ENCODE data around the gene ABCB8. TPM values are rescaled to one million over a fixed set of nuclear protein-coding genes. Genes with fewer than 3 reads are reported as not detected.

Gene ABCB8
- total RNA-seq, 5 donors from 2014 or later (not counting 1 experiment from before 2014, with no cell fraction given), result 72.4 to 83.0 (median 74.8) TPM

DNA sequence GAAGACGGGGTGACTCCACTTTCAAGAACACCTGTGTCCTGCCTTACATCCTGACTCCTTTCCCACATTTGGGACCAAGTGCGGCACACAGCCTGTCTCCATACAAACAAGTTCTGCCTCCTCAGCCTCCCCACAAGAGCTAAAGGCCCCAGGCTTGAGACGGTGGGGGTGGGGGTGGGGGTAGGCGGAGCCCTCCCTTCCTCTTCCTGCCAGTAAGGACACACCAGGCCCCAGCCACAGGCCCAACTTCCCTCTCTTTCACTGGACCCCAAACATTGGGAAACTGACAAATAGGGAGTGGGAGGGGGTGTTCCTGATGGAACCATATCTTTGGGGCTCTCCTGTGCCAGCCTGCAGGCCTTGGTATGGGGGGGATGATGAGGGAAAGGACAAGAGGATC, 24.8 kb downstream of the ABCB8 start:
- peaks cover 0 to 4% of the 10 kb centered on the region in 2 donors for H3K27me3 Mint-ChIP-seq
- H3K9me3 ChIP-seq, result no peaks in the 10 kb centered on the region
- H3K4me1 ChIP-seq (ENCODE audit: control insufficient read depth in 1 of 2, extremely low read depth in 1 of 2, insufficient read depth in 2 of 2, low read length in 2 of 2), result peaks cover 10 to 37% of the 10 kb centered on the region in 2 experiments
- no peak overlapping the region for H3K4me3 ChIP-seq (ENCODE audit: control insufficient read depth in 1 of 2, extremely low read depth in 1 of 2, low read length in 1 of 2)
- no peaks in the 10 kb centered on the region for H3K9me3 Mint-ChIP-seq
- no peaks in the 10 kb centered on the region for H3K36me3 ChIP-seq (ENCODE audit: control insufficient read depth in 2 of 2, extremely low read depth in 1 of 2, insufficient read depth in 1 of 2, low read length in 1 of 2)
- no peak overlapping the region for H3K27ac Mint-ChIP-seq
- ATAC-seq (replicated peaks in 1 of 4) (no peak), DNase-seq (no peak)
- POLR2A ChIA-PET, result interaction anchor here in 1 of 2 donors (0.5 to 0.6 kb wide), 2 partner anchors 24 to 176 kb away, joined by 4 to 5 read pairs; no protein-coding TSS in a partner anchor
- H3K27me3 ChIP-seq (replicated peaks in 1 of 2; ENCODE audit: control insufficient read depth in 2 of 2, extremely low read depth in 1 of 2, insufficient read depth in 2 of 2, low read length in 1 of 2), result peaks cover 0 to 21% of the 10 kb centered on the region in 2 experiments
- no CpG with 5 or more reads among the region's 4 CpGs for WGBS (ENCODE audit: insufficient coverage)
- H3K36me3 Mint-ChIP-seq, result peaks cover 8% of the 10 kb centered on the region
- H3K4me3 Mint-ChIP-seq, result no peak overlapping the region
- peaks cover 20 to 26% (median 24%) of the 10 kb centered on the region in 3 donors for H3K4me1 Mint-ChIP-seq
- CTCF ChIA-PET, result interaction anchor here in 1 of 2 donors (0.7 kb wide), 1 partner anchor 71 kb away, joined by 3 read pairs; no protein-coding TSS in a partner anchor
- H3K27ac ChIP-seq (ENCODE audit: low read length), result no peak overlapping the region

GRCh38 chr7:151053751-151054150, 25.5 kb downstream of the ABCB8 start:
- Histone ChIP-seq H3K27me3 (replicated peaks in 1 of 2; ENCODE audit: control insufficient read depth in 2 of 2, extremely low read depth in 1 of 2, insufficient read depth in 2 of 2, low read length in 1 of 2) (peaks cover 0 to 21% of the 10 kb centered on the region in 2 experiments), H3K9me3 (no peaks in the 10 kb centered on the region), H3K36me3 (ENCODE audit: control insufficient read depth in 2 of 2, extremely low read depth in 1 of 2, insufficient read depth in 1 of 2, low read length in 1 of 2) (no peaks in the 10 kb centered on the region), H3K4me1 (ENCODE audit: control insufficient read depth in 1 of 2, extremely low read depth in 1 of 2, insufficient read depth in 2 of 2, low read length in 2 of 2) (peaks cover 16 to 43% of the 10 kb centered on the region in 2 experiments), H3K27ac (ENCODE audit: low read length) (no peak overlapping the region), H3K4me3 (ENCODE audit: control insufficient read depth in 1 of 2, extremely low read depth in 1 of 2, low read length in 1 of 2) (no peak overlapping the region)
- Mint-ChIP-seq H3K4me3 (no peak overlapping the region), H3K27me3 (peaks cover 0 to 4% of the 10 kb centered on the region in 2 donors), H3K9me3 (no peaks in the 10 kb centered on the region), H3K27ac (no peak overlapping the region), H3K36me3 (peaks cover 8% of the 10 kb centered on the region), H3K4me1 (peaks cover 23 to 30% (median 30%) of the 10 kb centered on the region in 3 donors)
- CTCF ChIA-PET, result no interaction called here
- POLR2A ChIA-PET, result no interaction called here
- DNase-seq (no peak), ATAC-seq (replicated peaks in 1 of 4) (no peak)
- 100% methylated on average over 2 of the region's 8 CpGs for WGBS (ENCODE audit: insufficient coverage)

- 100% methylated on average over 2 of the region's 6 CpGs for WGBS (ENCODE audit: insufficient coverage)
- Mint-ChIP-seq H3K36me3 (peaks cover 8% of the 10 kb centered on the region), H3K9me3 (no peaks in the 10 kb centered on the region), H3K27me3 (peaks cover 0 to 4% of the 10 kb centered on the region in 2 donors), H3K4me3 (peak overlapping the region; percentile 90), H3K27ac (no peak overlapping the region), H3K4me1 (peaks cover 33 to 47% (median 46%) of the 10 kb centered on the region in 3 donors)
- DNase-seq, result no peak
- ChIA-PET CTCF (no interaction called here), POLR2A (interaction anchor here in 1 of 2 donors (0.6 kb wide), 1 partner anchor 21 kb away, joined by 4 read pairs; no protein-coding TSS in a partner anchor)
- no peaks in the 10 kb centered on the region for H3K36me3 ChIP-seq (ENCODE audit: control insufficient read depth in 2 of 2, extremely low read depth in 1 of 2, insufficient read depth in 1 of 2, low read length in 1 of 2)
- H3K9me3 ChIP-seq, result no peaks in the 10 kb centered on the region
- ATAC-seq (replicated peaks in 1 of 4), result no peak
- no peak overlapping the region for H3K4me3 ChIP-seq (ENCODE audit: control insufficient read depth in 1 of 2, extremely low read depth in 1 of 2, low read length in 1 of 2)
- H3K4me1 ChIP-seq (ENCODE audit: control insufficient read depth in 1 of 2, extremely low read depth in 1 of 2, insufficient read depth in 2 of 2, low read length in 2 of 2), result peaks cover 28 to 56% of the 10 kb centered on the region in 2 experiments
- peaks cover 0 to 10% of the 10 kb centered on the region in 2 experiments for H3K27me3 ChIP-seq (replicated peaks in 1 of 2; ENCODE audit: control insufficient read depth in 2 of 2, extremely low read depth in 1 of 2, insufficient read depth in 2 of 2, low read length in 1 of 2)
- H3K27ac ChIP-seq (ENCODE audit: low read length), result no peak overlapping the region
Measured at GRCh38 chr7:151056283-151056665, 28.0 kb downstream of the ABCB8 start.

DNA sequence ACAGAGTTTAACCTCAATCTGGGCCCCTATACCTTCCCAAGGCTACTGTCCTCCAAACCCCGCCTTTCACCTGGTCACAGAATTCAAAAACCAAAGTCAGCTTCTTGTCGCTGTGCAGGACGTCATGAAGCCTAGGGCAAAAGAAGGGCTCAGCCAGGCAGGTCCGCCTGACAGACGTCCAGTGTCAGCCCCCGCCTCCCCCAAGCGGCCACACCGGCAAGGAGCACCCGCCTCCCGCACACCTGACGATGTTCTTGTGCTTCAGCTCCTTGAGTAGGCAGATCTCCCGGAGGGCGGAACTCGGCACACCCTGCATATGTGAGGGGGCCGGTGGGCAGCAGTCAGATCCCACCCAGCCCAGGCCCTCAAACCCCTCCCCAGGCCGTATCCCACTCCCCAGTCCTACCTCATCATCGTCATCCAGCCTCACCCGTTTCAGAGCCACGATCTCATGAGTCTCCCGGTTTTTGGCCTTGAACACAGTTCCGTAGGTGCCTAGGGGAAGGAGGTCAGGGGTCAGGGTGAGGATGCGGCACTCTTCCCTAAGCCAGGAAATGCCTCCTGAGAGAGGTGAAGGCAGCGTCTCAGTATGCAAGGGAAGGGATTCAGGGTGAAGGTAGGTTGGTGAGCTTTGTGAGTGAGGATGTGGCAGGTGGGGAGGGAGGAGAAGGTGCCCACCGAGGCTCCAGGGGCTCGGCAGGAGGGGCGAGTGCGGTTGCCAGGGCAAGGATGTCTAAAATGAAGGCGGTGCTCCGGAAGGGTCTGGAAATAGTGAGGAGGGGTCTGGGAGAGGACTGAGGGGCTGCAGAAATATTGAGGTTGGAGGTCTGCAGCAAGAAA, 28.6 kb downstream of the ABCB8 start:
- H3K27me3 ChIP-seq (replicated peaks in 1 of 2; ENCODE audit: control insufficient read depth in 2 of 2, extremely low read depth in 1 of 2, insufficient read depth in 2 of 2, low read length in 1 of 2), result peaks cover 0 to 6% of the 10 kb centered on the region in 2 experiments
- no peak for DNase-seq
- H3K4me3 Mint-ChIP-seq, result peak overlapping the region; percentile 90
- peak overlapping the region; percentile 85 to 88 for H3K4me3 ChIP-seq (ENCODE audit: control insufficient read depth in 1 of 2, extremely low read depth in 1 of 2, low read length in 1 of 2)
- POLR2A ChIA-PET, result no interaction called here
- H3K27me3 Mint-ChIP-seq, result peaks cover 0 to 4% of the 10 kb centered on the region in 2 donors
- H3K36me3 ChIP-seq (ENCODE audit: control insufficient read depth in 2 of 2, extremely low read depth in 1 of 2, insufficient read depth in 1 of 2, low read length in 1 of 2), result no peaks in the 10 kb centered on the region
- peak overlapping the region in 1 of 2 donors; percentile 95 for H3K27ac Mint-ChIP-seq
- no peaks in the 10 kb centered on the region for H3K9me3 ChIP-seq
- CTCF ChIA-PET, result no interaction called here
- no peak overlapping the region for H3K27ac ChIP-seq (ENCODE audit: low read length)
- peaks cover 28 to 56% of the 10 kb centered on the region in 2 experiments for H3K4me1 ChIP-seq (ENCODE audit: control insufficient read depth in 1 of 2, extremely low read depth in 1 of 2, insufficient read depth in 2 of 2, low read length in 2 of 2)
- peaks cover 39 to 53% (median 49%) of the 10 kb centered on the region in 3 donors for H3K4me1 Mint-ChIP-seq
- no peaks in the 10 kb centered on the region for H3K9me3 Mint-ChIP-seq
- peaks cover 8% of the 10 kb centered on the region for H3K36me3 Mint-ChIP-seq
- 66% methylated on average over 20 of the region's 29 CpGs for WGBS (ENCODE audit: insufficient coverage)
- no peak for ATAC-seq (replicated peaks in 1 of 4)

DNA sequence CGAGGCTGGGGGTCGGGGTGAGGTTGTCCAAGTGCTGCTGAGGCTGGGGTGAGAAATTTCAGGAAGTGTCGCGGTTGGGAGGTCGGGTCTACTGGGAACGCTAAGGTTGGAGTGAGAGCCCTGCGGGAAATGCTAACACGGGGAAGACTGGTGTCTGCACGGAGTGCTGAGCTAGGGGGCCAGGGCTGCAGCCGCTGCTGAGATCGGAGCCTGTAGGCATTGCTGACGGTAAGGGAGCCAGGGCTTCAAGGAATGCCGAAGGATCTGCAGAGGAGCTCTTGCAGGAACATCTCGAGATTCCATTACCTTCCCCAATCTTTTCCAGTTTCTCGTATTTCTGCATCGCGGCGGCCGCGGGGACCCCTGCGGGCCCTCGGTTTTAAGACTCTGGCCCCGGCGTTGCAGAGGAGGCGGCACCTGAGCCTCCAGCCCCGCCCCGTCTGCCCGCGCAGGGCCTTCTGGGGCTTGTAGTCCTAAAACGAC, 29.3 kb downstream of the ABCB8 start, which contains the start of gene CDK5:
TSS of gene CDK5 (minus strand) at position 392 of the 483 bp plus-strand sequence. CDS start at position 343, 49 bp downstream.
- Mint-ChIP-seq H3K36me3 (peaks cover 8% of the 10 kb centered on the region), H3K9me3 (no peaks in the 10 kb centered on the region), H3K4me3 (peak within 1 kb of the TSS; percentile 90), H3K4me1 (peaks cover 38 to 51% (median 48%) of the 10 kb centered on the region in 3 donors), H3K27ac (peak within 1 kb of the TSS; percentile 95 to 96), H3K27me3 (peaks cover 0 to 3% of the 10 kb centered on the region in 2 donors)
- peak within 1 kb of the TSS; percentile 94 for H3K27ac ChIP-seq (ENCODE audit: low read length)
- ChIA-PET CTCF (no interaction called here), POLR2A (no interaction called here)
- DNase-seq (no peak), ATAC-seq (replicated peaks in 1 of 4) (peak; percentile 2 to 4 (median 4))
- peaks cover 0 to 2% of the 10 kb centered on the region in 2 donors for H3K36me3 ChIP-seq (ENCODE audit: control insufficient read depth in 2 of 2, extremely low read depth in 1 of 2, insufficient read depth in 1 of 2, low read length in 1 of 2)
- 3% methylated on average over 26 of the region's 30 CpGs for WGBS (ENCODE audit: insufficient coverage)
- H3K4me1 ChIP-seq (ENCODE audit: control insufficient read depth in 1 of 2, extremely low read depth in 1 of 2, insufficient read depth in 2 of 2, low read length in 2 of 2), result peaks cover 28 to 56% of the 10 kb centered on the region in 2 experiments
- peaks cover 0 to 2% of the 10 kb centered on the region in 2 experiments for H3K27me3 ChIP-seq (replicated peaks in 1 of 2; ENCODE audit: control insufficient read depth in 2 of 2, extremely low read depth in 1 of 2, insufficient read depth in 2 of 2, low read length in 1 of 2)
- peak within 1 kb of the TSS; percentile 85 to 88 for H3K4me3 ChIP-seq (ENCODE audit: control insufficient read depth in 1 of 2, extremely low read depth in 1 of 2, low read length in 1 of 2)
- no peaks in the 10 kb centered on the region for H3K9me3 ChIP-seq

- peak; percentile 91 to 94 (median 92) for ATAC-seq (replicated peaks in 1 of 4)
- H3K27ac Mint-ChIP-seq, result peak overlapping the region; percentile 95 to 96
- peaks cover 4% of the 10 kb centered on the region for H3K36me3 Mint-ChIP-seq
- WGBS (ENCODE audit: insufficient coverage), result under 1% methylated on average over 40 of the region's 46 CpGs
- peak overlapping the region; percentile 90 for H3K4me3 Mint-ChIP-seq
- Histone ChIP-seq H3K27ac (ENCODE audit: low read length) (peak overlapping the region; percentile 94), H3K36me3 (ENCODE audit: control insufficient read depth in 2 of 2, extremely low read depth in 1 of 2, insufficient read depth in 1 of 2, low read length in 1 of 2) (peaks cover 0 to 4% of the 10 kb centered on the region in 2 donors), H3K4me3 (ENCODE audit: control insufficient read depth in 1 of 2, extremely low read depth in 1 of 2, low read length in 1 of 2) (peak overlapping the region; percentile 85 to 88), H3K4me1 (ENCODE audit: control insufficient read depth in 1 of 2, extremely low read depth in 1 of 2, insufficient read depth in 2 of 2, low read length in 2 of 2) (peaks cover 28 to 56% of the 10 kb centered on the region in 2 experiments), H3K9me3 (no peaks in the 10 kb centered on the region), H3K27me3 (replicated peaks in 1 of 2; ENCODE audit: control insufficient read depth in 2 of 2, extremely low read depth in 1 of 2, insufficient read depth in 2 of 2, low read length in 1 of 2) (peaks cover 0 to 2% of the 10 kb centered on the region in 2 experiments)
- H3K4me1 Mint-ChIP-seq, result peaks cover 34 to 44% (median 42%) of the 10 kb centered on the region in 3 donors
- H3K27me3 Mint-ChIP-seq, result no peaks in the 10 kb centered on the region
- DNase-seq, result peak; percentile 91 to 99 (median 97)
- POLR2A ChIA-PET, result no interaction called here
- no peaks in the 10 kb centered on the region for H3K9me3 Mint-ChIP-seq
- CTCF ChIA-PET, result interaction anchor here in 1 of 2 donors (0.6 to 1.7 kb wide), 2 partner anchors 22 to 81 kb away, joined by 4 to 5 read pairs; partner anchors contain the start of gene FASTK
Measured at GRCh38 chr7:151057989-151058780, 29.9 kb downstream of the ABCB8 start.
